ENCODE measurements around the gene MED26. TPM values are rescaled to one million over a fixed set of nuclear protein-coding genes. Genes with fewer than 3 reads are reported as not detected.

MED26 gene
- total and polyA plus RNA-seq, 4 donors: 7.0 to 18.2 (median 8.2) TPM

DNA sequence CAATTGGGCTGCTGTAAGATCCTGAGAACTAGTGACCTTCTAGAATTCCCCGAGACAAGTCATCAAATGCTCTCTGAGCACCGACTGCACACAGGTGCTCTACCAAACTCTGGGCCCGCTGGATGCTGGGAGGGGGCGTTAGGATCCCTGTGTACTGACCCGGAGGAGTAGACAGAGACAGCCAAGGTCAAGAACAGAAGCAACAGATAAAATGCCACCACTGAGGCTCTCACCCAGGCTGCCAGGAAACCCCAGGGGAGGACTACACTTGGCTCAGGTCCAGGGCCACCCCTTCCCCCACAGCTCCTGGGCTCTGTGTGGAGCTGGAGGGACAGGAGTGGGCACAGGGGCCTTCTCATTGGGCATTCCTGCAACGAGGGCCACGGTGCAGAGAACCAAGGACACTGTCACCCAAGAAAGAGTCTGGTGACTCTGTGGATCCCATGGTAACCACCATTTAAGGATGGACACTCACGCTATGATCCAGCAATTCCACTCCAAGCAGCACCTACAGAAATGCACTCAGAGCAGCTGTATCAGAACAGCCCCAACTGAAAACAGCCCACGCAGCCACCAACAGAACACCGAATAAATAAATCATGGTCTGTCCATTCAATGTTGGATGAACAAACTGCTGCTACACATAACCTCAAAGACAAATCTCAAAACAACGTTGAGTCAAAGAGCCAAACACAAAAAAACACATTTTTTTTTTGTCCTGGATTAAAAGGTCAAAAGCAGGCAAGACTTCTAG, 39.0 kb downstream of the MED26 start:
- H3K4me3 ChIP-seq: no peak overlapping the region
- no peaks in the 10 kb centered on the region for H3K9me3 ChIP-seq (ENCODE audit: control insufficient read depth in 4 of 4, insufficient read depth in 3 of 4, low read length in 3 of 4)
- TF ChIP-seq, protein P1, sequence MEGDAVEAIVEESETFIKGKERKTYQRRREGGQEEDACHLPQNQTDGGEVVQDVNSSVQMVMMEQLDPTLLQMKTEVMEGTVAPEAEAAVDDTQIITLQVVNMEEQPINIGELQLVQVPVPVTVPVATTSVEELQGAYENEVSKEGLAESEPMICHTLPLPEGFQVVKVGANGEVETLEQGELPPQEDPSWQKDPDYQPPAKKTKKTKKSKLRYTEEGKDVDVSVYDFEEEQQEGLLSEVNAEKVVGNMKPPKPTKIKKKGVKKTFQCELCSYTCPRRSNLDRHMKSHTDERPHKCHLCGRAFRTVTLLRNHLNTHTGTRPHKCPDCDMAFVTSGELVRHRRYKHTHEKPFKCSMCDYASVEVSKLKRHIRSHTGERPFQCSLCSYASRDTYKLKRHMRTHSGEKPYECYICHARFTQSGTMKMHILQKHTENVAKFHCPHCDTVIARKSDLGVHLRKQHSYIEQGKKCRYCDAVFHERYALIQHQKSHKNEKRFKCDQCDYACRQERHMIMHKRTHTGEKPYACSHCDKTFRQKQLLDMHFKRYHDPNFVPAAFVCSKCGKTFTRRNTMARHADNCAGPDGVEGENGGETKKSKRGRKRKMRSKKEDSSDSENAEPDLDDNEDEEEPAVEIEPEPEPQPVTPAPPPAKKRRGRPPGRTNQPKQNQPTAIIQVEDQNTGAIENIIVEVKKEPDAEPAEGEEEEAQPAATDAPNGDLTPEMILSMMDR (IDR thresholded peaks at IDR 0.05; ENCODE audit: control extremely low read depth, extremely low read depth): no peak
- DNase-seq: no peak
- peaks cover 12 to 58% (median 34%) of the 10 kb centered on the region in 5 donors for H3K4me1 ChIP-seq (ENCODE audit: control insufficient read depth in 5 of 5, insufficient read depth in 5 of 5, low read length in 5 of 5)
- 73 to 76% methylated on average over 11 of the region's 11 CpGs for WGBS, 2 donors
- peak overlapping the region in 1 of 2 donors; percentile 27 for H3K27ac ChIP-seq (ENCODE audit: low read depth in 1 of 2, low read length in 1 of 2)
- H3K36me3 ChIP-seq (ENCODE audit: control insufficient read depth in 4 of 4, insufficient read depth in 4 of 4, low read length in 4 of 4): peaks cover 0 to 3% (median under 1%) of the 10 kb centered on the region in 4 donors
- no peak for ATAC-seq (ENCODE audit: insufficient read depth, low FRiP score)
- no peaks in the 10 kb centered on the region for H3K27me3 ChIP-seq (ENCODE audit: control insufficient read depth in 3 of 3, insufficient read depth in 3 of 3, low read length in 2 of 3)
- no peak overlapping the region for H3K9ac ChIP-seq (ENCODE audit: insufficient read depth in 1 of 2, low read length in 2 of 2)

DNA sequence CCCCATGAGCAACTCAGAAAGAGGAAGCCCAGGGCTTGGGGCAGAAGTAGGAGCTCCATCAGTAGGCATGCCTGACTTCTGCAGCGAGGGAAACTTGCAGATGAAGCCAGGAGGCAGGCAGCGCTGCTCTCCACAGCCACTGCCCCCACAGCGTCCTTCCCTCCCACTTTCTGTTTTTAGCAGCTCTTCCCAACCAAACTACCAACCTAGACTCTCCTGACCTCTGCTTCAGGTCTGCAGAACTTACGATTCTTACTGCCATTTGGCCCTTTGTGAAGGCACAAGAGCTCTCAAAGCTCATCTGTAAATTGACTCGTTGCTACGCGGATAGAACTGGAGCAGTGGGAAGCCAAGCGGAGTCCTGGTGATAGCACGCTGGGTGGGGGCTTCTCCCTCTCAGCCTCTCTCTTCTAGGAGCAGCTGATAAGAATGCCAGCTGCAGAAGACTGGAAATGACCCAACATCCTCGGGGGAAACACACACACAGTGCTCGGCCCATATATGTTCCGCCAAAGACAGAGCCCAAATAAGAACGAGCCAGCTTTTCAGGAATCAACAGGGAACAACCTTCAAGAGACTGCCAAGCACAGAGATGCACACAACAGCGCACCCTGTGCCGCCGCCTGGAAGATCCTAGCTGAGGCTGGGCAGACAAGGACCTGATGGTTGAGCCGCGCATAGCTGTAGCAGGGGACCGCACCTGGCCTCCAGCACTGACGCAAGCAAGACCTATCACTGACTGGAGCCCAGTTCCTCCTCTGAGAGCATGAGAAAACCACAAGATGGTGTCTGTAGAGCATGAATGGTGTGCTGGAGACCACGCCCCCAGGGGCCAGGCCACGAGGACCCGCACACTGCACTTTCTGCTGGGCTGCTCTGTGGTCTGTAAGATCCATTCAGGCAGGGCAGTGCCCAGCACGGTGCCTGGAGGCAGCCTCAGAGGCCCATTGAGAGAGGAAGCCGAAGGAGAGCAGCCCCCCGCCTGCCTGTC, 39.9 kb downstream of the MED26 start:
- TF ChIP-seq, protein P1 (IDR thresholded peaks at IDR 0.05; ENCODE audit: control extremely low read depth, extremely low read depth): no peak
- peak overlapping the region in 1 of 2 donors; percentile 57 for H3K27ac ChIP-seq (ENCODE audit: low read depth in 1 of 2, low read length in 1 of 2)
- peak; percentile 21 to 59 (median 45) for DNase-seq
- H3K4me3 ChIP-seq: no peak overlapping the region
- no peaks in the 10 kb centered on the region for H3K9me3 ChIP-seq (ENCODE audit: control insufficient read depth in 4 of 4, insufficient read depth in 3 of 4, low read length in 3 of 4)
- H3K4me1 ChIP-seq (ENCODE audit: control insufficient read depth in 5 of 5, insufficient read depth in 5 of 5, low read length in 5 of 5): peaks cover 16 to 59% (median 34%) of the 10 kb centered on the region in 5 donors
- H3K27me3 ChIP-seq (ENCODE audit: control insufficient read depth in 3 of 3, insufficient read depth in 3 of 3, low read length in 2 of 3): no peaks in the 10 kb centered on the region
- H3K9ac ChIP-seq (ENCODE audit: insufficient read depth in 1 of 2, low read length in 2 of 2): no peak overlapping the region
- ATAC-seq (ENCODE audit: insufficient read depth, low FRiP score): no peak
- no peaks in the 10 kb centered on the region for H3K36me3 ChIP-seq (ENCODE audit: control insufficient read depth in 4 of 4, insufficient read depth in 4 of 4, low read length in 4 of 4)
- WGBS, 2 donors: 14 to 22% methylated on average over 26 of the region's 26 CpGs

DNA sequence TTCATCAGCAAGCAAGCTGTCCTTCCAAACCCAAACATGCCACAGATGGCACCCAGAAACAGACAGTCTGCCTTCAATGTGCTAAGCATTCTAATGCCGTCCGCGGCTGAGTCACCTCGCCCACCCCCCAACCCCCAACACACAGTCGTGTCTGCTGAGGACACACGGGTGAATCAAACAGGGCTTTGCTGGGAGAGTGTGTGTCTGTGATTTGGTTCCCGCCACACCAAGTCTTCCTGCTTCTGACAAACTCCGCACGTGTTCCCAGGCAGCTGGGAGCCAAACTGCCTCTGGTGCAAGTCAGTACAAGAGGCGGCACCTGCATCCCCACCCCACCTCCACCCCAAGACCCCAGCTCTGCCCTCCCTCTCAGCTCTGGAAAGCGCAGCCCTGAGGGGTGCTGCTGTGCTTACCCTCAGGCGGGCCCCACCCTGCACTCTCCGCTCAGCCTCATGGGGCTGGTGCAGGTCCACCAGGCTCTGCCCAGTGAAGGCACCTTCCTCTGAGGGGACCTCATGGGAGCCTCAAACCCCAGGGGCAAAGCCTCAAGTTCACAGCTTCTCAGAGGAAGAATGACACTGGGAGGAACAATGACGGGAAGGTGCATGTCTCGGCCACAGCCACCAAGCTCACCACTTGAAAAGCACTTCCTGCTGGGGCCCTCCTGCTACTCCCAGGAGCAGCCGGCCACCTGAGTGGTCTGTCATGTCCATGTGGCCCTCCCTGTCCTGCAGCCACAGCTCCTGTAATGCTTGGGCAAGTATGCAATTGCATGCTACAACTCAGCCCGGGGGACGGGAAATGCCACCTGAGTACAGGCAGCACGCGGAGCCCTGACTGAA, 40.8 kb downstream of the MED26 start:
- no peak overlapping the region for H3K4me3 ChIP-seq
- peak overlapping the region in 1 of 2 donors; percentile 73 for H3K27ac ChIP-seq (ENCODE audit: low read depth in 1 of 2, low read length in 1 of 2)
- TF ChIP-seq, protein P1 (IDR thresholded peaks at IDR 0.05; ENCODE audit: control extremely low read depth, extremely low read depth): no peak
- DNase-seq (peak in 1 of 3 donors; percentile 12), ATAC-seq (ENCODE audit: insufficient read depth, low FRiP score) (no peak)
- H3K4me1 ChIP-seq (ENCODE audit: control insufficient read depth in 5 of 5, insufficient read depth in 5 of 5, low read length in 5 of 5): peaks cover 16 to 62% (median 34%) of the 10 kb centered on the region in 5 donors
- WGBS, 2 donors: 35 to 44% methylated on average over 20 of the region's 20 CpGs
- peaks cover 0 to under 1% (median 0%) of the 10 kb centered on the region in 4 donors for H3K36me3 ChIP-seq (ENCODE audit: control insufficient read depth in 4 of 4, insufficient read depth in 4 of 4, low read length in 4 of 4)
- H3K27me3 ChIP-seq (ENCODE audit: control insufficient read depth in 3 of 3, insufficient read depth in 3 of 3, low read length in 2 of 3): no peaks in the 10 kb centered on the region
- H3K9ac ChIP-seq (ENCODE audit: insufficient read depth in 1 of 2, low read length in 2 of 2): no peak overlapping the region
- H3K9me3 ChIP-seq (ENCODE audit: control insufficient read depth in 4 of 4, insufficient read depth in 3 of 4, low read length in 3 of 4): no peaks in the 10 kb centered on the region
